HUES6 (cell line): ENCODE measurements around the gene KAT6B.

Experiments used
- H3K27ac ChIP-seq: 2 replicates; pipeline ENCODE4 v1.7.0; 2013; ENCODE audit warnings: low read depth, mild to moderate bottlenecking, low read length, inconsistent platforms
- H3K27me3 ChIP-seq: 2 replicates; pipeline ENCODE4 v1.6.1; 2013; ENCODE audit warnings: low read length; ENCODE audit not compliant: control insufficient read depth, insufficient read depth
- H3K36me3 ChIP-seq: 2 replicates; pipeline ENCODE4 v1.6.1; 2013; ENCODE audit warnings: low read length; ENCODE audit not compliant: control insufficient read depth, insufficient read depth
- H3K4me1 ChIP-seq: 2 replicates; pipeline ENCODE4 v1.6.1; 2013; ENCODE audit warnings: low read length; ENCODE audit not compliant: control insufficient read depth, insufficient read depth
- H3K4me3 ChIP-seq: 2 replicates; pipeline ENCODE4 v1.5.1; 2013; ENCODE audit warnings: low read depth, low read length
- H3K9ac ChIP-seq: one replicate; pipeline ENCODE4 v1.6.1; 2013; ENCODE audit warnings: mild to moderate bottlenecking, low read length
- H3K9me3 ChIP-seq: 2 replicates; pipeline ENCODE4 v1.6.1; 2013; ENCODE audit warnings: low read depth, low read length; ENCODE audit not compliant: control insufficient read depth, insufficient read depth

The KAT6B gene

GRCh38 chr10:74841265-74841973, 15.0 kb downstream of the KAT6B start:
- H3K9me3 ChIP-seq, result no peaks in the 10 kb centered on the region
- H3K27ac ChIP-seq, result no peak overlapping the region
- H3K27me3 ChIP-seq, result no peaks in the 10 kb centered on the region
- H3K9ac ChIP-seq, result no peak overlapping the region
- H3K4me1 ChIP-seq, result no peaks in the 10 kb centered on the region
- peaks cover 12% of the 10 kb centered on the region for H3K36me3 ChIP-seq
- no peak overlapping the region for H3K4me3 ChIP-seq

DNA sequence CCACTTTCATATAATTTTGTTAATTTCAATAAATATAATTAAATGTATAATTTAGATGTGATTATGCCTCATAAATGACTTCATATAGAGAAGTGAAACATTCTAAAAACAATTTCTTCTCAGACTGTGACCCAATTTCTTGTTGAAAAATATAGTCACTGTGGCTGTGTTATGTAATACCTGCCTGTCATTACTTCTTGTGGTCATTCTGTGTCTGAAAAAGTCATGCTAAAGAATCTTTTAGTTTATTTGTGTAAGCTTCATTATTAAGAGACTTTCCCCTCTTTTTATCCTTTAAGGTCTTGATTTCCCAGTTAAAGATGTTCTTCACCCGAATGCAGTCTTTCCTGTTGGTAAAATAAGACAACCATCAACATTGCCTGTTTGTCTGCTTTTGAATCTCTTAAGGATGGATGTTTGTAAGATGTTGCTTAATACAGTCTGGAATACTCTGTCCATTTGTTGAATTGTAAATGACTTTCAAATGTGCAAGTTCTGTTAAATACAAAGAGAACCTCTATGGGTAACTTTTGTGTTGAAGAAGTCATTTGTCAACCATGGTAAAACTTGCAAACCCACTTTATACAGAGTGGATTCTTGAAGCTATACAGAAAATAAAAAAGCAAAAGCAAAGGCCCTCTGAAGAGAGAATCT, 16.0 kb downstream of the KAT6B start:
- H3K27ac ChIP-seq, result no peak overlapping the region

DNA sequence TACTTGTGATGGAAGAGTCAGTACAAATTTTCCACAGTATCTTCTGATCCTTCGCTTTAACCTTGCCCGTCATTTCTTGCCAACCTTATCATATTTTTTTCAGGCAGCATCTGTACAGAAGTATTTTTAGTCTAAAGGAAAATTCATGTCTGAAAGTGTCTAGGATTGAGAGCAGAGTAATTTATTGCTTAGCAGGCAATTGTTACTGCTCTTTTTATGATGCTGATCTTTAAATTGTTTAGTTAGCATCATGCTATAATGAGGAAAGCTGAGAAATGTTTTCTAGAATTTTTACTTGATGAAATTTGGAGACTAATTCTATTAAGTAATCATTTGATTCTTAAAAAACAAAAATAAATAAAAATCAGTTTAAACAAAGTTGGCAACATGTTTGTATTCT, 20.6 kb downstream of the KAT6B start:
- Histone ChIP-seq H3K9ac (no peak overlapping the region), H3K27me3 (no peaks in the 10 kb centered on the region), H3K36me3 (peaks cover 12% of the 10 kb centered on the region)

More for the DNA sequence above, 16.0 kb downstream of the KAT6B start:
- Histone ChIP-seq H3K9me3 (no peaks in the 10 kb centered on the region), H3K27me3 (no peaks in the 10 kb centered on the region), H3K4me3 (no peak overlapping the region), H3K36me3 (peaks cover 12% of the 10 kb centered on the region), H3K4me1 (no peaks in the 10 kb centered on the region), H3K9ac (no peak overlapping the region)

GRCh38 chr10:74851831-74852230, 25.4 kb downstream of the KAT6B start:
- no peak overlapping the region for H3K9ac ChIP-seq
- no peaks in the 10 kb centered on the region for H3K9me3 ChIP-seq
- no peak overlapping the region for H3K27ac ChIP-seq
- H3K4me3 ChIP-seq, result no peak overlapping the region
- H3K4me1 ChIP-seq, result peaks cover 18% of the 10 kb centered on the region
- no peaks in the 10 kb centered on the region for H3K27me3 ChIP-seq
- H3K36me3 ChIP-seq, result no peaks in the 10 kb centered on the region

More for the DNA sequence above, 20.6 kb downstream of the KAT6B start:
- Histone ChIP-seq H3K4me3 (no peak overlapping the region), H3K4me1 (peaks cover 3% of the 10 kb centered on the region; the same call in 1 of the 2 replicates), H3K27ac (no peak overlapping the region), H3K9me3 (no peaks in the 10 kb centered on the region)

- no peak overlapping the region for H3K9ac ChIP-seq
- no peaks in the 10 kb centered on the region for H3K27me3 ChIP-seq
- peaks cover 18% of the 10 kb centered on the region for H3K4me1 ChIP-seq
- no peak overlapping the region for H3K4me3 ChIP-seq
- H3K36me3 ChIP-seq, result no peaks in the 10 kb centered on the region
- H3K9me3 ChIP-seq, result 0 out of 2 replicates have a peak, but pooled peaks cover 2% of the 10 kb centered on the region
- H3K27ac ChIP-seq, result no peak overlapping the region
Observed at GRCh38 chr10:74852381-74852780, 26.0 kb downstream of the KAT6B start.

DNA sequence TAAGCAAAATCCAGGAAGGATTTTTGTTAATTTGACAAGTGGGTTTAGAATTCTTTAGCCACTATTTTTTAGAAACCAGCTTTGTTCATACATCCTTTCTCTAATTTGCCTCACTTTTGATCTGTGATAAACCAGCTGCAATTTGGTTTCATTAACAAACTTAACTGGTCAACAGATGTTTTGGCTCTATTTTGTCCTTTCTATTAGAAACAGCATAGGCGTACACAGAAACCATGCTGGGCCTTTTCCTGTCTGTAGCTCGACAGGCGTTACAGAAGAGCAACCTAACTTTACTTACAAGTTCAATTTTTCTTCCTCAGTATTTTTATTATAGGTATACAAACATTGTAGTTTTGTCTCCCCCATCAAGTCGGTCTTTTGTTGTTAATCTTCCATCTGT, 28.2 kb downstream of the KAT6B start:
- 0 out of 2 replicates have a peak, but pooled peaks cover 2% of the 10 kb centered on the region for H3K9me3 ChIP-seq
- H3K9ac ChIP-seq, result no peak overlapping the region
- H3K36me3 ChIP-seq, result no peaks in the 10 kb centered on the region
- H3K27ac ChIP-seq, result no peak overlapping the region
- H3K4me1 ChIP-seq, result peaks cover 18% of the 10 kb centered on the region
- H3K27me3 ChIP-seq, result no peaks in the 10 kb centered on the region
- no peak overlapping the region for H3K4me3 ChIP-seq

DNA sequence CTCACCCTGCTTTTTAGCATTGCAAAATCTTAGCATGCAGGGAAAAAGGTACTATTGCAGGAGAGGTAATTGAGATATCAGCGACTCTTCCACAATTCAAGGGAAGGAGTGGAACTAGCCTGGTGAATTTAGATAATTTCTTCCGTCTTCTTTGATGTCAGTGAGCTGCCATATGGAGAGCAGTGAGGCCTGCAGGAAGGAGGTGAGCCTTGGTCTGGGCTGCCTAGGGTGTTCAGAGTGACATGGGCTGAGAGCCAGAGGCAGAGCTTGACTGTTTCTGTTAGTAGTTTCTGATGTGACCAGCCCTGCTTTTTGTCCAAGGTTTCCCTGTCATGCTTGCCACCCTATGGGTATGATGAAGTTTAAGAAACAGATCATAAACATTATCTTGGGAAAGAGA, 28.6 kb downstream of the KAT6B start:
- H3K36me3 ChIP-seq, result no peaks in the 10 kb centered on the region
- H3K4me1 ChIP-seq, result peaks cover 18% of the 10 kb centered on the region
- 0 out of 2 replicates have a peak, but pooled peaks cover 2% of the 10 kb centered on the region for H3K9me3 ChIP-seq
- no peak overlapping the region for H3K4me3 ChIP-seq
- H3K9ac ChIP-seq, result no peak overlapping the region
- H3K27ac ChIP-seq, result no peak overlapping the region
- no peaks in the 10 kb centered on the region for H3K27me3 ChIP-seq

DNA sequence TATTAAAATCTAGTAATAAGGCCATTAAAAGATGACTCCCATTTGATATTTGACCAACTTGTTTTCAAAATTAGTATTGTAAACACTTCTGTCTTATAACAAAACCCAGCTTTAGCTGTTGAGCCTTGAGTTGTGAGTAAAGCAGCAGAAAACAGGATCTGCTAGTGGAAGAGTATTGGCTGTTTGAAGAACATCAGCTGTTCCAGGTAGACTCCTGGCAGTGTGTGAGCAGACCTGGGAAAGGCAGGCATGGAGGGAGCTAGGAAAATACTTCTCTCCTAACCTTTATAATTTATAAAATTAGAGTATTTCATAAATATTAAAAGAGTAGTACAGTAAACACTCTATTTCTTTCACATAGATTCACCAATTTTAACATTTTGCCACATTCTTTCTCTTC, 29.0 kb downstream of the KAT6B start:
- H3K36me3 ChIP-seq, result no peaks in the 10 kb centered on the region
- 0 out of 2 replicates have a peak, but pooled peaks cover 2% of the 10 kb centered on the region for H3K9me3 ChIP-seq
- no peak overlapping the region for H3K27ac ChIP-seq
- peaks cover 18% of the 10 kb centered on the region for H3K4me1 ChIP-seq
- no peak overlapping the region for H3K9ac ChIP-seq
- H3K27me3 ChIP-seq, result no peaks in the 10 kb centered on the region
- no peak overlapping the region for H3K4me3 ChIP-seq

DNA sequence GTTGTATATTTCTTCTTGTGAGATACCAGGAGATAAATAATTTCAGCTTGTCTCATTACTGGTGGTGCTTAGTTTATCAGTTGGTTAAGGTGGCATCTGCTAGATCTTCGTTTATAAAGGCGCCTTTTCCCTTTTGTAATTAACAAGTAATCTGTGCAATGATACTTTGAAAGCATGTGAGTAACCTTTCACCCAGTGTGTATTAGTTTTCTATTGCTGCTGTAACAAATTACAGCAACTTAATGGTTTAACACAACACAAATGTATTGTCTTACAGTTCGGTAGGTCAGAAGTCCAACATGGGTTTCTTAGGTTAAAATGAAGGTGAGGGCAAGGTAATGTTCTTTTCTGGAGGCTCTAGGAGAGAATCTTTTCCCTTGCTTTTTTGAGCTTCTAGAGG, 30.5 kb downstream of the KAT6B start:
- Histone ChIP-seq H3K4me3 (no peak overlapping the region), H3K9ac (no peak overlapping the region), H3K36me3 (no peaks in the 10 kb centered on the region), H3K9me3 (0 out of 2 replicates have a peak, but pooled peaks cover 2% of the 10 kb centered on the region), H3K4me1 (peaks cover 16% of the 10 kb centered on the region), H3K27ac (no peak overlapping the region), H3K27me3 (no peaks in the 10 kb centered on the region)

GRCh38 chr10:74857586-74857985, 31.2 kb downstream of the KAT6B start:
- no peak overlapping the region for H3K4me3 ChIP-seq
- no peak overlapping the region for H3K27ac ChIP-seq
- 0 out of 2 replicates have a peak, but pooled peaks cover 2% of the 10 kb centered on the region for H3K9me3 ChIP-seq
- H3K9ac ChIP-seq, result no peak overlapping the region
- H3K27me3 ChIP-seq, result no peaks in the 10 kb centered on the region
- H3K36me3 ChIP-seq, result no peaks in the 10 kb centered on the region
- H3K4me1 ChIP-seq, result peaks cover 16% of the 10 kb centered on the region

DNA sequence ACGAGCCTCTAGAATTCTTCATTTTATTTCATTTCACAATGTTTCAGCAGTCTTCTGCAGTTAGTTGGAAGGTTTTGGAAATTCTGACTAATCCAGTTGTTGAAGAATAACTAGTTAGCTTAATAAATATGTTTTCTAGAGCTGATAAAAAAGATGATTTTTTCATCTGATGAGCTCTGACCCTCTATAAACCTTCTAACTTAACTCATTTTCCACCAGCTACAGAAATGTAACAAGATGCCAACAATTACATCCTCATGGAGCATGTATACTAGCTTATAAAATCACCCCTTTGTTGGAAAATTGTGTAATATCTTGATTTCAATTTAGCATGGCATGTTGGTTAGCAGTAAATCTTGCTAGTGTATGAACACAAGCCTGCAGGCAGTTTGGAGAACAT, 33.1 kb downstream of the KAT6B start:
- H3K36me3 ChIP-seq, result no peaks in the 10 kb centered on the region
- H3K9ac ChIP-seq, result no peak overlapping the region
- 0 out of 2 replicates have a peak, but pooled peaks cover 2% of the 10 kb centered on the region for H3K9me3 ChIP-seq
- peaks cover 24% of the 10 kb centered on the region for H3K4me1 ChIP-seq
- H3K27ac ChIP-seq, result no peak overlapping the region
- H3K27me3 ChIP-seq, result no peaks in the 10 kb centered on the region
- H3K4me3 ChIP-seq, result no peak overlapping the region
